Thoracic aorta endothelial cell (primary cell): Measurements from ENCODE around the gene ADAR. TPM values are rescaled to one million over a fixed set of nuclear protein-coding genes. Genes with fewer than 3 reads are reported as not detected.

Source experiments
- total RNA-seq: library from RNA; depleted of rRNA; stranded (reverse); fragments of >200 nt; gene quantifications from 2 replicates; pipeline ENCODE4 v1.2.3, GENCODE V29; 2012

ADAR gene
- 141 and 148 TPM in 2 replicates for total RNA-seq

GRCh38 chr1:154607609-154608396 lies at the start of gene ADAR:
Gene ADAR (minus strand): TSS chr1:154608186. CDS start chr1:154608006, 180 bp downstream.

GRCh38 chr1:154567386-154568156 lies 40.4 kb downstream of the ADAR start, which contains the start of gene CHRNB2:
Gene CHRNB2 (plus strand): TSS chr1:154567778. CDS start chr1:154568045, 267 bp downstream.

GRCh38 chr1:154557939-154558719 lies 49.9 kb downstream of the ADAR start, which contains the start of gene UBE2Q1:
Gene UBE2Q1 (minus strand): TSS chr1:154558662. CDS start chr1:154558553, 109 bp downstream.

Other genes starting within 250 kb of the ADAR start
- gene IL6R, start 202.8 kb downstream of the ADAR start, total RNA-seq, result 10.2 and 12.3 TPM in 2 replicates
- gene TDRD10, start 106.0 kb downstream of the ADAR start, total RNA-seq, result 2.9 and 4.0 TPM in 2 replicates
- gene SHE, start 105.8 kb downstream of the ADAR start, total RNA-seq, result 77.0 and 88.4 TPM in 2 replicates
- 42.9 and 47.1 TPM in 2 replicates for gene UBE2Q1, start 49.5 kb downstream of the ADAR start, total RNA-seq
- under 0.01 and 0.13 TPM in 2 replicates for gene CHRNB2, start 40.4 kb downstream of the ADAR start, total RNA-seq